H4 (cell line): Measurements from ENCODE around the gene ASCL2. TPM values are rescaled to one million over a fixed set of nuclear protein-coding genes. Genes with fewer than 3 reads are reported as not detected.
"Not testable (repeated sequence)": the region's sequence is repeated elsewhere in the genome, so short reads cannot be mapped to it uniquely, and the experiment has no call there.

Experiments used
- DNase-seq: peaks from one replicate; pipeline ENCODE4 v3.0.0-alpha.2; 2015; ENCODE audit warnings: low spot score
- total RNA-seq: library from RNA; depleted of rRNA; stranded (reverse); fragments of >200 nt; shearing (Covaris generic); gene quantifications from 2 replicates; pipeline ENCODE4 v1.2.3, GENCODE V29; 2014

Gene ASCL2
- total RNA-seq, 1 experiment from 2014 or later, result not detected

GRCh38 chr11:2297623-2298030 lies 27.2 kb upstream of the ASCL2 start:
- DNase-seq, result no peak

GRCh38 chr11:2296913-2297622 lies 26.7 kb upstream of the ASCL2 start:
- no peak for DNase-seq

- no peak for DNase-seq
These were observed 25.9 kb upstream of the ASCL2 start for GRCh38 chr11:2295971-2296912.

GRCh38 chr11:2294926-2295290 lies 24.5 kb upstream of the ASCL2 start:
- no peak for DNase-seq

- no peak for DNase-seq
These were observed 23.9 kb upstream of the ASCL2 start for GRCh38 chr11:2293984-2294925.

GRCh38 chr11:2293531-2293971 lies 23.2 kb upstream of the ASCL2 start:
- DNase-seq, result no peak

GRCh38 chr11:2290351-2290841 lies 20.0 kb upstream of the ASCL2 start:
- DNase-seq, result no peak

GRCh38 chr11:2289859-2290258 lies 19.5 kb upstream of the ASCL2 start:
- no peak for DNase-seq

- DNase-seq, result no peak
These were observed 19.0 kb upstream of the ASCL2 start for GRCh38 chr11:2289350-2289749.

GRCh38 chr11:2287091-2287490 lies 16.7 kb upstream of the ASCL2 start:
- no peak for DNase-seq

- not testable (repeated sequence) for DNase-seq
These were observed 16.0 kb upstream of the ASCL2 start for GRCh38 chr11:2286350-2286749.

GRCh38 chr11:2280208-2280607 lies 9.8 kb upstream of the ASCL2 start:
- no peak for DNase-seq

GRCh38 chr11:2277933-2278523 lies 7.6 kb upstream of the ASCL2 start:
- DNase-seq, result no peak

- no peak for DNase-seq
These were observed 6.6 kb upstream of the ASCL2 start for GRCh38 chr11:2277008-2277346.

- no peak for DNase-seq
These were observed 6.1 kb upstream of the ASCL2 start for GRCh38 chr11:2276280-2277007.

GRCh38 chr11:2275334-2276279 lies 5.2 kb upstream of the ASCL2 start:
- DNase-seq, result no peak

- DNase-seq, result no peak
These were observed 3.4 kb upstream of the ASCL2 start for GRCh38 chr11:2273771-2274170.

- no peak for DNase-seq
These were observed 2.9 kb upstream of the ASCL2 start for GRCh38 chr11:2273311-2273710.

- DNase-seq, result no peak
These were observed 2.5 kb upstream of the ASCL2 start for GRCh38 chr11:2272946-2273280.
